Keratinocyte (primary cell): ENCODE data around the gene PEAK3.

Experiments used
- EZH2 ChIP-seq: IDR thresholded peaks from one replicate; pipeline ENCODE4 v1.6.1; 2012; ENCODE audit warnings: inconsistent platforms, mild to moderate bottlenecking, low read length, moderate library complexity
- TF ChIP-seq, protein P1 (sequence below), 3 experiments: IDR thresholded peaks in 1 of 3; conservative IDR thresholded peaks in 1 of 3; optimal IDR thresholded peaks in 1 of 3; 2 replicates in 2 of 3; 3 replicates in 1 of 3; pipeline versions ENCODE3 to v1.5.1; 2011; ENCODE audit warnings: low read length in 3 of 3, mild to moderate bottlenecking in 3 of 3, moderate library complexity in 2 of 3, control low read depth in 1 of 3, inconsistent platforms in 1 of 3; ENCODE audit not compliant: insufficient read depth in 2 of 3; ENCODE audit errors: extremely low read depth in 1 of 3

DNA sequence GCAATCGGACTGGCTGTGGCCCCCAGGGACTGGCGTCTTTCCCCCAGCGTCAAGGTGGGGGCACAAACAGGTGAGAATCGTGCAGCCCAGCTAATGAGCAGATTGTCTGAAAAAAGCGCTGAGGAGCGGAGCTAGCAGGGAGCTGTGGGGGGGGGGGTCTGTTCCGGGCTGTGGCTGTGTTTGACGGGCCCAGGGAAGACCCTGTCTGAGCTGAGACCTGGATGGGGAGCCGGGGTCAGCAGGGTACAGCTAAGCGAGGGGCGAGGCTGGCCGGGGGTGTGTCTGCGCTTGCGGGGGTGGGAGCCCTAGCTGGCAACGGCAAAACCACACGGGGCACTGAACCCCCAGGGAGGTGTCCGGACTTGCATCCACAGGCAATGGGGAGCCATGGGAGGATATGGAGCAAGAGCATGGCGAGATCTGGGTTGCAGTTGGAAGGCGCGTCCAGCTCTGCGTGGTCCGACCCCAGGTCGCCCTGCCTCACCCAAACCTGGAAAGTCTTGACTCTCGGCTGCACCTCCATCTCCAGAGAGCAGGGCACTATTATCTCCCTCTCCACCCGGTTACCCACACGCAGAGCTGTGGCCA lies 21.3 kb upstream of the PEAK3 start:
- no peak for TF ChIP-seq EZH2
- TF ChIP-seq, protein P1, sequence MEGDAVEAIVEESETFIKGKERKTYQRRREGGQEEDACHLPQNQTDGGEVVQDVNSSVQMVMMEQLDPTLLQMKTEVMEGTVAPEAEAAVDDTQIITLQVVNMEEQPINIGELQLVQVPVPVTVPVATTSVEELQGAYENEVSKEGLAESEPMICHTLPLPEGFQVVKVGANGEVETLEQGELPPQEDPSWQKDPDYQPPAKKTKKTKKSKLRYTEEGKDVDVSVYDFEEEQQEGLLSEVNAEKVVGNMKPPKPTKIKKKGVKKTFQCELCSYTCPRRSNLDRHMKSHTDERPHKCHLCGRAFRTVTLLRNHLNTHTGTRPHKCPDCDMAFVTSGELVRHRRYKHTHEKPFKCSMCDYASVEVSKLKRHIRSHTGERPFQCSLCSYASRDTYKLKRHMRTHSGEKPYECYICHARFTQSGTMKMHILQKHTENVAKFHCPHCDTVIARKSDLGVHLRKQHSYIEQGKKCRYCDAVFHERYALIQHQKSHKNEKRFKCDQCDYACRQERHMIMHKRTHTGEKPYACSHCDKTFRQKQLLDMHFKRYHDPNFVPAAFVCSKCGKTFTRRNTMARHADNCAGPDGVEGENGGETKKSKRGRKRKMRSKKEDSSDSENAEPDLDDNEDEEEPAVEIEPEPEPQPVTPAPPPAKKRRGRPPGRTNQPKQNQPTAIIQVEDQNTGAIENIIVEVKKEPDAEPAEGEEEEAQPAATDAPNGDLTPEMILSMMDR (optimal IDR thresholded peaks at IDR 0.05 in 1 of 3, IDR thresholded peaks at IDR 0.05 in 1 of 3, conservative IDR thresholded peaks at IDR 0.05 in 1 of 3; ENCODE audit: extremely low read depth in 1 of 3, insufficient read depth in 2 of 3, low read length in 3 of 3), result no peak
